GM19043 (cell line): ENCODE results near the gene ALKBH5.

Experiments
- ATAC-seq: cut with Tn5 transposase; IDR thresholded peaks from one replicate; pipeline ENCODE4 v1.9.1; 2021; ENCODE audit warnings: low read depth; ENCODE audit not compliant: unreplicated experiment

The ALKBH5 gene

DNA sequence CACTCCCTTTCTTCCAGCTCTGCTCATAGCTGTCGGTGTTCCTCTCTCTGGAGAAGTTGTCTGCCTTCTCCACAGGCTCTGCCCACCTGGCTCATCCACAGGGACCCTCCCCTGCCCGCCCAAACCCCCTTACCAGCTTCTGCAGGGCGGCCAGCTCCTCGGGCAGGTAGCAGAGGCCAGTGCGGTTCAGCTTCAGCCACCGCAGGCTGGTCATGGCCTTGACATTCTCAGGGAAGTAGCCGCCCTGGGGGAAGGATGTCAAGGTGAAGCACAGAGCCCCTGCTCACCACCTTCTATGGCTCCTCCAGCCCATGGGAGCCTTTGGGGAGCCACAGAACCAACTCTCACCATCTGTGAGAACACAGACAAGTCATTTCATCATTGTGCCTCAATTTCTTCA is 73.1 kb downstream of the ALKBH5 start:
- ATAC-seq = no peak

GRCh38 chr17:18257268-18257981 is 73.8 kb downstream of the ALKBH5 start:
- ATAC-seq = no peak

DNA sequence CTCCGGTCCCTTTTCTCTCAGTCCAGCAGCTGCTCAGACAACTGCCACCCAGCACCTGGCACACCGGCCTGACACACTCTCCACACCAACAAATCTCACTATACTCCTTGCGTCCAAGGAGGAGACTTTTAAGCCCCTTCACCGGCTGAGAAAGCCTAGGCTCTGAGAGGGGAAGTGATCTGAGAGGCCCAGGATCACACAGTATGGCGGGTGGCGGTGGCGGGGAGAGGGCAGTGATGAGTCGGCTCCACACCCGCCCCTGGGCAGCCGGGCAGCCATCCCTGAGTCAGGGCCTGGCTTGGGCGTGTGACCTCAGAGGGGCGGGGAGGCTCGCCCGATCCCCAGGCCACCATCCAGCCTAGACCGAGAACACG is 74.3 kb downstream of the ALKBH5 start:
- no peak for ATAC-seq

- ATAC-seq = no peak
These were observed 74.9 kb downstream of the ALKBH5 start, which contains the start of gene FLII for GRCh38 chr17:18258356-18259038. Gene FLII, minus strand, starts transcription at chr17:18258738. Its CDS starts 48 bp downstream, at chr17:18258690.
